Heart left ventricle (tissue), 16 donors: ENCODE results near the gene PER1. TPM values are rescaled to one million over a fixed set of nuclear protein-coding genes. Genes with fewer than 3 reads are reported as not detected.
"Not testable (repeated sequence)": the region's sequence is repeated elsewhere in the genome, so short reads cannot be mapped to it uniquely, and the experiment has no call there.

Experiments
- ATAC-seq, 4 donors: fragments of 200-7000 bp; cut with Tn5 transposase; one replicate each; pipeline ENCODE4 v1.9.1; 2020 to 2022; ENCODE audit warnings: moderate library complexity in 4 of 4, mild to moderate bottlenecking in 3 of 4, moderate number of reproducible peaks in 1 of 4
- DNase-seq, 5 donors: peaks; one replicate each; pipeline ENCODE4 v3.0.0-alpha.2; 2020
- H3K27ac ChIP-seq, 12 donors: fragments of 200-600 bp; sonication (generic) in 4 of 12; one replicate each; pipeline versions ENCODE4 v1.5.0 to v1.8.0; 2016 to 2022; ENCODE audit warnings: mild to moderate bottlenecking in 2 of 12
- H3K27me3 ChIP-seq, 9 donors: fragments of 200-600 bp; sonication (generic) in 2 of 9; one replicate each; pipeline versions ENCODE4 v1.5.1 to v1.8.0; 2016 to 2022; ENCODE audit warnings: mild to moderate bottlenecking in 3 of 9
- H3K36me3 ChIP-seq, 9 donors: fragments of 200-600 bp; sonication (generic) in 2 of 9; one replicate each; pipeline versions ENCODE4 v1.5.0 to v1.8.0; 2018 to 2022; ENCODE audit warnings: mild to moderate bottlenecking in 2 of 9
- H3K4me1 ChIP-seq, 12 donors: fragments of 200-600 bp; sonication (generic) in 4 of 12; one replicate each; pipeline versions ENCODE4 v1.5.0 to v1.8.0; 2016 to 2022; ENCODE audit warnings: mild to moderate bottlenecking in 3 of 12
- H3K4me3 ChIP-seq, 12 donors: fragments of 200-600 bp; sonication (generic) in 4 of 12; one replicate each; pipeline versions ENCODE4 v1.5.0 to v1.8.0; 2017 to 2022; ENCODE audit warnings: mild to moderate bottlenecking in 9 of 12, moderate library complexity in 4 of 12
- H3K9me3 ChIP-seq, 12 donors: fragments of 200-600 bp; sonication (generic) in 4 of 12; one replicate each; pipeline versions ENCODE4 v1.5.0 to v1.8.0; 2016 to 2022; ENCODE audit warnings: mild to moderate bottlenecking in 1 of 12
- CTCF ChIP-seq, 12 donors: fragments of 200-600 bp; sonication (generic) in 4 of 12; IDR thresholded peaks; one replicate each; pipeline versions ENCODE4 v1.5.0 to v1.8.0; 2018 to 2022; ENCODE audit warnings: antibody characterized with exemption in 12 of 12, mild to moderate bottlenecking in 5 of 12
- POLR2A ChIP-seq, 2 donors: fragments of 450-650 bp; IDR thresholded peaks; one replicate each; pipeline ENCODE4 v1.6.1; 2017; ENCODE audit warnings: antibody characterized with exemption in 2 of 2, mild to moderate bottlenecking in 2 of 2, moderate library complexity in 2 of 2
- WGBS, 4 donors: extraction: QIAGEN DNeasy Blood & Tissue Kit in 2 of 4; methylation state at CpG; one replicate each; pipeline versions ENCODE4 v1.1.5 to v1.1.7; 2013 to 2018; 5-methylcytosine and 5-hydroxymethylcytosine counted together
- intact Hi-C, 10 donors: fragments of 100-400 bp; cut with DNase I; formaldehyde crosslinking; loops; one replicate each; pipeline versions ENCODE4 v1.11.1 to v1.14.2; 2022
- polyA plus RNA-seq, 2 donors: library from polyadenylated mRNA; stranded (reverse); fragments of 200-250 nt; gene quantifications; one replicate each; pipeline ENCODE4 v1.2.3, GENCODE V29; 2013
- total RNA-seq, 9 donors: library from RNA; depleted of rRNA in 2 of 9; stranded (reverse); fragments of >200 nt in 2 of 9; fragmentation: NEBNext Ultra II Directional in 3 of 9; extraction: Animal tissue kit (Norgen Biotek cat#: 25700) in 3 of 9; gene quantifications; one replicate each; pipeline versions ENCODE4 v1.1.0 to v1.2.4, GENCODE V29; 2016 to 2023
- donor health status: ischemic (EF 13 %, LVEDD 7.1; RV severe dilation, severe dysfunction).
- donor health status: healthy with polysubstance abuse.
- donor health status: DM: no; HTN: yes; CAD: no.
- donor health status: DM: no; HTN: no; CAD: no.
- donor health status: ischemic (EF 25% LVEDD 6.9; RV normal size, moderate dysfunction).
- donor health status: ischemic (EF 25% LVEDD 5.7; RV mildly dilated, moderate dysfunction).
- donor health status: healthy.
- donor health status: DM: yes; HTN: yes; CAD: no.
- donor health status: ischemic (EF 35%, LVEDD 5.7; RV mildly dilated, moderate dysfunction).
- donor health status: nonischemic (EF 11% LVEDD 7.7; RV severe dilation, severe dysfunction).
- donor health status: DM: yes; HTN: yes; CAD: no.
- donor health status: PGD.
- donor health status: ischemic (EF 29% LVEDD 5.4; RV normal size, mild dysfunction).
- donor health status: nonischemic (EF 23%, LVEDD 6.1; RV moderate dilation, normal function).

The PER1 gene
- total and polyA plus RNA-seq, 11 donors = 40.2 to 164 (median 92.1) TPM

GRCh38 chr17:8108972-8109660, 43.1 kb downstream of the PER1 start:
- H3K27me3 ChIP-seq = peaks cover 15 to 57% (median 45%) of the 10 kb centered on the region in 9 donors
- no peaks in the 10 kb centered on the region for H3K9me3 ChIP-seq
- no peak for TF ChIP-seq CTCF (IDR thresholded peaks at IDR 0.05)
- no peak for TF ChIP-seq POLR2A (IDR thresholded peaks at IDR 0.05)
- WGBS, 4 donors = 77 to 86% (median 81%) methylated on average over 26 to 33 of the region's 33 CpGs
- no peak for DNase-seq
- intact Hi-C loops = loop anchor here in 2 of 10 donors (5.0 kb wide), 2 partner anchors 37 to 47 kb away; no protein-coding TSS in a partner anchor
- H3K36me3 ChIP-seq = no peaks in the 10 kb centered on the region
- peaks cover 0 to 17% (median 7%) of the 10 kb centered on the region in 12 donors for H3K4me1 ChIP-seq
- no peak overlapping the region for H3K27ac ChIP-seq
- no peak overlapping the region for H3K4me3 ChIP-seq
- no peak for ATAC-seq

DNA sequence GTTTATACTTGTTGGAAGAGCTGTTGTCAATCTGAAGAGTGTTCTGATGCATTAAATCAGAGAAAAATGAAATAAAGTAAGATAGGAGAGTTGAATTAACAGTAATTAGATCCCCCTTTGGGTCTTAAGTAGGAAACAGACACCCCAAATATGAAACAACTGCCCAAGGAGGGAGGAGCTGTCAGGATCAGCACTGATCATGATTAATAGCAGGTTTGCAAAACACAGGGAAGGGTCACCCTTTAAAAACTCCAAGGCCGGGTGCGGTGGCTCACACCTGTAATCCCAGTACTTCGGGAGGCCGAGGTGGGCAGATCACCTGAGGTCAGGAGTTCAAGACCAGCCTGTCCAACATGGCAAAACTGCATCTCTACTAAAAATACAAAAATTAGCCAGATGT, 45.2 kb downstream of the PER1 start:
- not testable (repeated sequence) for H3K4me3 ChIP-seq, H3K27ac ChIP-seq, H3K36me3 ChIP-seq, H3K9me3 ChIP-seq, DNase-seq, ATAC-seq
- intact Hi-C loops = loop anchor here in 2 of 10 donors (5.0 kb wide), 2 partner anchors 35 to 45 kb away; no protein-coding TSS in a partner anchor
- WGBS, 4 donors = 86 to 95% (median 92%) methylated on average over 4 of the region's 4 CpGs
- Histone ChIP-seq H3K4me1 (peaks cover 0 to 17% (median 7%) of the 10 kb centered on the region in 12 donors), H3K27me3 (peaks cover 12 to 38% (median 27%) of the 10 kb centered on the region in 9 donors)

DNA sequence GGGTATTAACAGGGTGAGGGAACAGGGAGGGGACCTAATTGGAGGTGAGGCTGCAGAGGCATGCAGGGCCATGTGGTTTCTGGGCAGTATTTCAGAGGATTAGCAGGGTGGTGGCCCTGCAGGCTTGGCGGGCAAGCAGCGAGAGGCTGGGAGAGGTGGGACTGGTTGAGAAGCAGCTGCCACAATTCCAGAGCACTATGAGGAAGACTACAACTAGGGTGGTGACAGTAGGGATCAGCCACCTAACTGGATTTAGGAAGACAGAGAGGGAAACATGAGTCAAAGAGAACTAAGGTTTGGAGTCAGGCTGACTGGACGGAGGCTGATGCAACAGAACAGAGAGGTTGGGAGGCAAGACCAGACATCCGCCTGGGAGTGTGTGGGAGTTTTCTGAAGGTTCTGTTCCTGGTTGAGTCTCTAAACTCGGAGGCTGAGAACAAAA, 46.2 kb downstream of the PER1 start:
- 63 to 73% (median 70%) methylated on average over 5 of the region's 5 CpGs for WGBS, 4 donors

GRCh38 chr17:8104911-8105310, 47.3 kb downstream of the PER1 start:
- intact Hi-C loops = loop anchor here in 2 of 10 donors (5.0 kb wide), 2 partner anchors 33 to 43 kb away; no protein-coding TSS in a partner anchor
- peaks cover 0 to 18% (median 7%) of the 10 kb centered on the region in 9 donors for H3K27me3 ChIP-seq
- H3K36me3 ChIP-seq = no peaks in the 10 kb centered on the region
- no peaks in the 10 kb centered on the region for H3K9me3 ChIP-seq
- H3K27ac ChIP-seq = no peak overlapping the region
- no peak for TF ChIP-seq CTCF (IDR thresholded peaks at IDR 0.05)
- TF ChIP-seq POLR2A (IDR thresholded peaks at IDR 0.05) = no peak
- WGBS, 4 donors = 69 to 76% (median 73%) methylated on average over 8 of the region's 8 CpGs
- peaks cover 0 to 10% (median 3%) of the 10 kb centered on the region in 12 donors for H3K4me1 ChIP-seq
- no peak for ATAC-seq
- DNase-seq = no peak
- no peak overlapping the region for H3K4me3 ChIP-seq

More for the DNA sequence above, 46.2 kb downstream of the PER1 start:
- ATAC-seq = no peak
- no peak for TF ChIP-seq CTCF (IDR thresholded peaks at IDR 0.05)
- no peak for TF ChIP-seq POLR2A (IDR thresholded peaks at IDR 0.05)
- peaks cover 8 to 28% (median 17%) of the 10 kb centered on the region in 9 donors for H3K27me3 ChIP-seq
- DNase-seq = no peak
- intact Hi-C loops = loop anchor here in 2 of 10 donors (5.0 kb wide), 2 partner anchors 34 to 44 kb away; no protein-coding TSS in a partner anchor
- H3K4me1 ChIP-seq = peaks cover 0 to 17% (median 7%) of the 10 kb centered on the region in 12 donors
- H3K27ac ChIP-seq = no peak overlapping the region
- no peak overlapping the region for H3K4me3 ChIP-seq
- H3K9me3 ChIP-seq = no peaks in the 10 kb centered on the region
- no peaks in the 10 kb centered on the region for H3K36me3 ChIP-seq
